ENCODE results near the gene DLGAP4. TPM values are rescaled to one million over a fixed set of nuclear protein-coding genes. Genes with fewer than 3 reads are reported as not detected.
A peak's percentile ranks its signal among the peaks of the same experiment; 100 is the strongest.

DLGAP4 gene
- total and polyA plus RNA-seq, 2 of the 13 experiments (the other 11 are each of a cell fraction or from before 2014, with no cell fraction given), result 15.2 to 26.7 TPM

- TF ChIP-seq ZBTB34 (CRISPR knock-in tag; IDR thresholded peaks at IDR 0.05) (no peak), RCOR2 (CRISPR knock-in tag; IDR thresholded peaks at IDR 0.05) (no peak), ZBTB25 (CRISPR knock-in tag; IDR thresholded peaks at IDR 0.05) (0 out of 2 replicates have a peak, but pooled peaks have one; percentile 56), TSC22D2 (CRISPR knock-in tag; IDR thresholded peaks at IDR 0.05; ENCODE audit: borderline replicate concordance) (no peak), POLR2A (IDR thresholded peaks at IDR 0.05; ENCODE audit: insufficient read depth in 1 of 2, low read depth in 2 of 2, low read length in 2 of 2) (0 out of 4 replicates have a peak, but pooled peaks of 1 of the 2 experiments have one; percentile 5), CSRNP1 (CRISPR knock-in tag; IDR thresholded peaks at IDR 0.05) (no peak), ZNF251 (CRISPR knock-in tag; IDR thresholded peaks at IDR 0.05) (no peak), ZNF773 (CRISPR knock-in tag; IDR thresholded peaks at IDR 0.05; ENCODE audit: borderline replicate concordance) (no peak), ZBTB42 (CRISPR knock-in tag; IDR thresholded peaks at IDR 0.05) (no peak), SNAPC2 (CRISPR knock-in tag; IDR thresholded peaks at IDR 0.05) (no peak), RARG (CRISPR knock-in tag; IDR thresholded peaks at IDR 0.05; ENCODE audit: low read depth) (no peak), KDM3A (CRISPR knock-in tag; IDR thresholded peaks at IDR 0.05; ENCODE audit: low read depth) (no peak), EP300 (IDR thresholded peaks at IDR 0.05; ENCODE audit: low read depth in 2 of 2, low read length in 2 of 2) (no peak), EP300 (CRISPR knock-in tag; IDR thresholded peaks at IDR 0.05; ENCODE audit: borderline replicate concordance) (peak; percentile 29; the same call in 1 of the 2 replicates), ZFP37 (CRISPR knock-in tag; IDR thresholded peaks at IDR 0.05; ENCODE audit: borderline replicate concordance) (no peak), ATF4 (CRISPR knock-in tag; IDR thresholded peaks at IDR 0.05) (no peak), NONO (IDR thresholded peaks at IDR 0.05) (no peak), NONO (CRISPR knock-in tag; conservative IDR thresholded peaks at IDR 0.05) (0 out of 2 replicates have a peak, but pooled peaks have one; percentile 21), XBP1 (CRISPR knock-in tag; IDR thresholded peaks at IDR 0.05) (no peak), AHDC1 (CRISPR knock-in tag; IDR thresholded peaks at IDR 0.05; ENCODE audit: borderline replicate concordance) (no peak), SNRNP70 (IDR thresholded peaks at IDR 0.05; ENCODE audit: low read depth, low read length) (no peak)
Measured at GRCh38 chr20:36469973-36470372, 163.8 kb downstream of the DLGAP4 start (continued).

Measured in HepG2 (cell line).